Measurements from ENCODE around the gene PPARA.
"Not testable (repeated sequence)": the region's sequence is repeated elsewhere in the genome, so short reads cannot be mapped to it uniquely, and the experiment has no call there.

PPARA gene

GRCh38 chr22:46250783-46251125 lies 100.4 kb downstream of the PPARA start:
- no peak for DNase-seq

- no peak for DNase-seq
Measured at GRCh38 chr22:46251266-46251665, 100.9 kb downstream of the PPARA start.

DNA sequence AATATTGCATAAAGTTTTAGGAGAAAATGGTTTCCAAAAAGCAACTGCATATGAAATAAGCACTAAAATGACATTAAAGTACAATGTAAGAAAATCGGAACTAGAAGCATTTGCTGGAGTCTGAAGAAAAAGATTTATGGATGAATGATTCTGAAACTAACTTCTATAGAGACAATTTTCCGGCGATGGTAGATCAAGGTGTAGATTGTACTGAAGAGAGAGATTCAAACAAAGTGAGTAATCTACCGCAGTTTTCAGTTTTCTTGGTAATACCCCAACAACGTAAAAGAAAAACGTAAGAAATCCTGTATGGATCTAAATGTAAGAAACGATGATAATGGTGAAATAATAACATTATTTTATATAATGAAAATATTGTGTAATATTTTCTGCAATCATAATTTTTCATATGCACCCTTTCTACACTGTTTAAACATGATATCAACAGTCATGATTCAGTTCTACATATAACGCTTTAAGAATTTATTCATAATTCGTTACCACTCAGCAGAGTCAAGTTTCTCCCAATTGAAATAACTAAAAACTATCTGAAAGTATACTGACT lies 101.6 kb downstream of the PPARA start:
- no peak for DNase-seq

- DNase-seq = no peak
Measured at GRCh38 chr22:46256358-46256958, 106.1 kb downstream of the PPARA start.

- no peak for DNase-seq
Measured at GRCh38 chr22:46259374-46259773, 109.0 kb downstream of the PPARA start.

DNA sequence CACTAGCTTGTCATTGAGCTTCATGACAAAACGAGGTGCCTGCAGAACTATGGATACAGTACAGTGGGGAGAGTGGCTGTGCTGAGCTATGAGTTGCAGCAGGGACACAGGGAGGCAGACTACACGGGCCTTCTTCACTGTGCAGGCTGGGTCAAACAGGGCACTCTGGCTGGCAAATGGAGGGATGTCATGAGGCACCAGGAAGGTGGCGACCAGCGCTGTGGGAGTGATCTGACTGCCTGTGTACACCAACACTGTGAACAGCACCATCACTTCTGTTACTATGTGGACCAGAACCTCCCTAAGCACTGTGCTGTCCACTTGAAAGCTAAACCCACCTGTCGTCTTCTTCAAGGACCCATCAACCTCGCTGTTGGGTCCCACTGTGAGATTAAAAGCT lies 109.7 kb downstream of the PPARA start:
- no peak for DNase-seq

GRCh38 chr22:46262449-46263215 lies 112.3 kb downstream of the PPARA start:
- no peak for DNase-seq

DNA sequence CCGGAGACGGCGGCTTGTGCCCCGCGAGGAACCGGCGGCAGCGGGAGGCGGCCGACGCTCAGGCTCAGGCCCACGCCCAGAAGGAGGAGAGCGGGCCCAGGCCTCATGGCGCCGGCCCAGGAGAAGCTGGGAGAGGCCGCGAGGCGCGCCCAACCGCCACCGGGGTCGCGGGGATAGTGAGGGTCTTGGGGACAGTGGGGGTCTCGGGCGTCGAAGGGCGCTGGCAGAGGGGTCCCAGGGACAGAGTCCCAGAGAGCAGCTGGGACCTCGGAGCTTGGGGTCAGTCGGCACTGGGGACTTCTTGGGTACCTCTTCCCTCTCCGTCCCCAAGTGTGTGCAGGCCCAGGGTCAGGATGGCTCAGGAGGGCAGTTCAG lies 112.9 kb downstream of the PPARA start, which contains the start of gene PKDREJ:
TSS of gene PKDREJ (minus strand) at position 128 of the 375 bp plus-strand sequence. CDS start at position 107, 21 bp downstream.
- DNase-seq = no peak

DNA sequence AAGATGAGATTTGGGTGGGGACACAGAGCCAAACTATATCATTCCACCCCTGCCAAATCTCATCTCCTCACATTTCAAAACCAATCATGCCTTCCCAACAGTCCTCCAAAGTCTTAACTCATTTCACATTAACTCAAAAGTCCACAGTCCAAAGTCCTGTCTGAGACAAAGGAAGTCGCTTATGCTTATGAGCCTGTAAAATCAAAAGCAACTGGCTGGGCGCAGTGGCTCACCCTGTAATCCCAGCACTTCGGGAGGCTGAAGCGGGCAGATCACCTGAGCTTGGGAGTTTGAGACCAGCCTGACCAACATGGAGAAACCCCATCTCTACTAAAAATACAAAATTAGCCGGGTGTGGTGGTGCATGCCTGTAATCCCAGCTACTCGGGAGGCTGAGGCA lies 114.2 kb downstream of the PPARA start:
- DNase-seq = not testable (repeated sequence)

DNA sequence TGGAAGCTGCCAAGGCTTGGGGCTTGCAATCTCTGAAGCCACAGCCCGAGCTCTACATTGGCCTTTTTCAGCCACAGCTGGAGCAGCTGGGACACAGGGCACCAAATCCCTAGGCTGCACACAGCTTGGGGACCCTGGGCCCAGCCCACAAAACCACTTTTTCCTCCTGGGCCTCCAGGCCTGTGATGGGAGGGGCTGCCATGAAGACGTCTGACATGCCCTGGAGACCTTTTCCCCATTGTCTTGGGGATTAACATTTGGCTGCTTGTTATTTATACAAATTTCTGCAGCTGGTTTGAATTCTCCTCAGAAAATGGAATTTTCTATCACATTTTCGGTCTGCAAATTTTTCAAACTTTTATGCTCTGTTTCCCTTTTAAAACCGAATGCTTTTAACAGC lies 115.3 kb downstream of the PPARA start:
- not testable (repeated sequence) for DNase-seq

GRCh38 chr22:46267431-46268279 lies 117.3 kb downstream of the PPARA start, which contains the start of gene TTC38:
Gene TTC38, plus strand, starts transcription at chr22:46268008. Its CDS starts 32 bp downstream, at chr22:46268040.
- peak; percentile 19 for DNase-seq

DNA sequence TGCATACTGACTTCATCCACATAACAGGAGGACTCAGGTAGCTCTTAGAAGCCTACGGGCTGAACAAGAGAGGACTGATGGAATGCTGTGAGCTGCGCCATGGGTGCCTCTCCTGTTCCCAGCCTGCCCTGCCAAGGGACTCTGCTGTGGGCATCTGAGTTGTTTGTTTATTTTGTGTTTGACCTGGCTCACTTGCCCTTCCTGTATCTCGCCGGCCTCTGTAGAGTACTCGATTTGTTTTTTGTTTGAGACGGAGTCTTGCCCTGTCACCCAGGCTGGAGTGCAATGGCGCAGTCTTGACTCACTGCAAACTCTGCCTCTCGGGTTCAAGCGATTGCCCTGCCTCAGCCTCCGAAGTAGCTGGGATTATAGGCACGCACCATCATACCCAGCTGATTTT lies 119.2 kb downstream of the PPARA start:
- DNase-seq = no peak

DNA sequence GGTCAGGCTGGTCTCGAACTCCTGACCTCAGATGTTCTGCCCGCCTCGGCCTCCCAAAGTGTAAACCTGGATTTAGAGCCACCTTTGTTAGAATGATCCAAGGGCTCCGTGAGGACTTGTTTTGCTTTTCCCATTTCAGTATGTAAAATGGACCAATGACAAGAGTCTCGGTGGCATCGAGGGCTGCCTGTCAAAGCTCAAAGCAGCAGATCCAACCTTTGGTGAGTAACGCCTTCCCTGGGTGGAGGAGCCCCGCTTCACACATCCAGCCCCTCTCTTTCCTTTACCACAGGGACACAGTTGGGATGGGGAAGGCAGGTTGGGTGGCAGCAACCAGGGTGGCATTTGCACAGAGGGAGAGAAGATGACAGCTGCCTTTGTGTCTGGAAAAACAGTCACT lies 121.9 kb downstream of the PPARA start:
- no peak for DNase-seq

- no peak for DNase-seq
Measured at GRCh38 chr22:46272762-46273431, 122.6 kb downstream of the PPARA start.

GRCh38 chr22:46273432-46274148 lies 123.3 kb downstream of the PPARA start:
- no peak for DNase-seq

DNA sequence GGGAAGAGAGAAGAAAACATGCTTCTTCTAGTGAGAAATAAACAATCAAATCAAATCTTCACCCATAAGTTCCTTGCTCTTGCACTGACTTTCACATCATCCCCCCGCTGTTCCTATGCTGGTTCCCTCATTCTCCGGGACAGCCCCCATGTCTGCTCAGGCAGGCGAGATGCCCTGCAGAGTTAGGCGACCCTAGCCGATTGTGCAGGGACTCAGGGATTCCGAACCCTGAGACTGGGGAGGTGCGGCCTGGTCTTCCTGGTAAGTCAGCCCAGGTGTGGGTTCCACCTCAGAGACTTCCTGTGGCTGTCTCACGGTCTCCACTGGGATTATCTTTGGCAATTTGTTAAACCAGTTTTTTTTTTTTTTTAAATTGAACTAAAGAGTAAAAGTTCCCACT lies 124.1 kb downstream of the PPARA start:
- DNase-seq = no peak

DNA sequence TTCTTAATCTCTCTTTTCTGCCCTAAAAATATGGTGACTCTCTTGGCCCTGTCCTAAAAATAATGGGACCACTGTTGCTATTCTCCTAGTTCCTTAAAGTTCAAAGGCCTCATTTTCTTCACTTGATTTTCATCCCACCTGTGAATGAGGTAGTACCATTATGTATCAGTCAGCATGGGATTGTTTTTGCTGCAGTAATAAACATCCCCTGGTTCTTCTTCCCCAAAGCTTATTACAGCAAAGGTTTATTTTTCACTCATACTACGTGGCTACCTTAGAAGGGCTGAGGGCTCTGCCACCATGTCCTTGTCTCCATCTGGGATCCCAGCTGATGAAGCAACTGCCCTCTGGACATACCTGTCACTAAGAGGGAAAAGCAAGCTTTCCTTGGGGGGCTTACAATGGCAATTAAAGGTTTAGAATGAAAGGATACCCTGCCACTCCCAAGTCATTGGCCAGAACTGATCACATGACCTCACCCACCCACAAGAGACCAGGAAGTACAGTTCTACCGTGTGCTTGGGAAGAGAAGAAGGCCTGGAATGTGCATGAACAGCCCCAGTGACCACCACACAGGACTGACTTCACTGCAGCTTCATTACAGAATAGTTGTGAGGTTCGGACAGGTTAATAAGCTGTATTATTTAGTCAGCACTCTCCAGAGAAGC lies 125.3 kb downstream of the PPARA start:
- no peak for DNase-seq

DNA sequence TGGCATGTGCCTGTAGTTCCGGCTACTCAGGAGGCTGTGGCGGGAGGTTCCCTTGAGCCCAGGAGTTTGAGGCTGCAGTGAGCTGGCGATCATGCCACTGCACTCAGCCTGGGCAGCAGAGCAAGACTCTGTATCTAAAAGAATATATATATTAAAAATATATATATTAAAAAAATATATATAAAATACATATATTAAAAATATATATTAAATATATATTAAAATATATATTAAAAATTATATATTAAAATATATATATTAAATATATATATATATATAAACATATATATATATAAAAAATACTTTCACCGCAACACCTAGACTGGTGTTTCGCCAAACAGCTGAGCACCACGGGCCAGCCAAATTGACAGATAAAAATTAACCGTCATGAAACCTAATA lies 126.2 kb downstream of the PPARA start:
- DNase-seq = no peak

GRCh38 chr22:46278656-46279645 lies 128.6 kb downstream of the PPARA start:
- no peak for DNase-seq

Data from central memory CD4-positive, alpha-beta T cell (primary cell).